Activated gamma-delta T cell treated with Interleukin-2 at 50 U/mL for 16 hours (primary cell): Measurements from ENCODE around the gene COX19.
"Not testable (repeated sequence)": the region's sequence is repeated elsewhere in the genome, so short reads cannot be mapped to it uniquely, and the experiment has no call there.

Experiments
- DNase-seq: peaks from one replicate; pipeline ENCODE4 v3.0.0-alpha.2; 2020

Gene COX19

DNA sequence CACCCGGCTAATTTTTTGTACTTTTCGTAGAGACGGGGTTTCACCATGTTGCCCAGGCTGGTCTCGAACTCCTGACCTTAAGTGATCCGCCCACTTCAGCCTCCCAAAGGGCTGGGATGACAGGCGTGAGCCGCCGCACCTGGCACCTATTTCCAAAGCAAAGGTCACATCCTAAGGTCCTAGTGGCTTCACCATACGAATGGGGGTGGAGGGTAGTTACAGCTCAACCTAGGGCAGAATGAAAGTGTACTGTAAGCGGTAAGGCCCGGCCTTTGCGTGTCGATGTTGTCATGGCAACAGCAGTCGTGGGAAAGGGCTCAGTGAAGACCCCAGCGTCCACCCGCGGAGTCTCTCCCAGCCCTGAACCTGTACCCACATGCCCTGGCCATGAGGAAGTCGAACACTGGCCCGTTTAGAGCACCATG is 1.6 kb upstream of the COX19 start:
- DNase-seq: no peak

DNA sequence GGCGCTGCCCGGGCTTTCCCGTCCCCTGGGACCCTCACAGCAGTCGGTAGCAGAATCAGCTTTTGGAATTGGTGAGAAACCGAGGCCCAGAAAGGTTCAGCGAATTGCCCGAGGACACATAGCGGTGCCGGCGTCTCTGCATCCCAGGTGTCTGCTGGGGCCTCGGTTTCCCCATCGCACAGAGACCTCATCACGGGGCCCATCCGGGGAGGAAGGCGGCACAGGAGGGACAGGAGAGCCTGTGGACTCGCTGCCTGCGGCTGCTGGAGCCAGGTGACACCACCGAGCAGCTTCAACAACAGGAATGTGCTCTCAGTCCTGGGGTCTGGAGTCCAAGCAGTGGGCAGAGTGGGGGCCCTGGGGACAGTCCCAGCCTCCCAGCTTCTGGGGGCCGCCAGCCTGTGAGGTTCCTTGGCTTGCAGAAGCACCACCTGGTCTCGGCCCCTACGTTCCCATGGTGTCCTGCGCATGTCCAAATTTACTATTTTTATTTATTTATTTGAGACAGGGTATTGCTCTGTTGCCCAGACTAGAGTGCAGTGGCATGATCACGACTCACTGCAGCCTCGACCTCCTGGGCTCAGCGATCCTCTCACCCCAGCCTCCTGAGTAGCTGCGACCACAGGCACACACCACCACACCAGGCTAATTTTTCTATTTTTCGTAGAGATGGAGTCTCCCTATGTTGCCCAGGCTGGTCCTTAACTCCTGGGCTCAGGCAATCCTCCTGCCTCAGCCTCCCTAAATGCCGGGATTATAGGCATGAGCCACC is 539 bp upstream of the COX19 start:
- DNase-seq: no peak

DNA sequence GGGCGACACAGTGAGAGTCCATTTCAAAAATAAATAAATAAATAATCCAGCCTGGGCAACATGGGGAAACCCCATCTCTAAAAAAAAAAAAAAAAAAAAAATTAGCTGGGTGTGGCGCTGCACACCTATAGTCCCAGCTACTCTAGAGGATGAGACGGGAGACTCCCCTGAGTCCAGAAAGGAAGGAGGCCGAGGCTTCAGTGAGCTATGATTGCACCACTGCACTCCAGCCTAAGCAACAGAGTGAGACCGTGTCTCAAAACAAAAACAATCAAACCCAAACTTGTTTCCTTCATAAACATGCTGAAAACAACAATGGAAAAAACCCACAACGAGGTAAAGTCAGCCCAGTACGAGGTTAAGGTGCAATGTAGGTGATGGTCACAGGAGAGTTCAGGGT is 1.2 kb downstream of the COX19 start:
- no peak for DNase-seq

DNA sequence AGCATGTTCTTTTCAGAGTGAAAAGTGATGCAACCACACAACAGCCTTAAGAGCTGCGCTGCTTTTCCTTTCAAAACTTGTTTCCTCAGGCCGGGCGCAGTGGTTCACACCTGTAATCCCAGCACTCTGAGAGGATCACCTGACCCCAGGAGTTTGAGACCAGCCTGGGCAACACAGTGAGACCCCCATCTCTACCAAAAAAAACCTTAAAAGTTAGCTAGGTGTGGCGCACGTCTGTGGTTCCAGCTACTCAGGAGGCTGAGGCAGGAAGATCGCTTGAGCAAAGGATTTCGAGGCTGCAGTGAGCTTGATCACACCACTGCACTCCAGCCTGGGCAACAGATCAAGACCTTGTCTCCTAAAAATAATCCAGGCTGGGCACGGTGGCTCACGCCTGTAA is 2.0 kb downstream of the COX19 start:
- DNase-seq: no peak

DNA sequence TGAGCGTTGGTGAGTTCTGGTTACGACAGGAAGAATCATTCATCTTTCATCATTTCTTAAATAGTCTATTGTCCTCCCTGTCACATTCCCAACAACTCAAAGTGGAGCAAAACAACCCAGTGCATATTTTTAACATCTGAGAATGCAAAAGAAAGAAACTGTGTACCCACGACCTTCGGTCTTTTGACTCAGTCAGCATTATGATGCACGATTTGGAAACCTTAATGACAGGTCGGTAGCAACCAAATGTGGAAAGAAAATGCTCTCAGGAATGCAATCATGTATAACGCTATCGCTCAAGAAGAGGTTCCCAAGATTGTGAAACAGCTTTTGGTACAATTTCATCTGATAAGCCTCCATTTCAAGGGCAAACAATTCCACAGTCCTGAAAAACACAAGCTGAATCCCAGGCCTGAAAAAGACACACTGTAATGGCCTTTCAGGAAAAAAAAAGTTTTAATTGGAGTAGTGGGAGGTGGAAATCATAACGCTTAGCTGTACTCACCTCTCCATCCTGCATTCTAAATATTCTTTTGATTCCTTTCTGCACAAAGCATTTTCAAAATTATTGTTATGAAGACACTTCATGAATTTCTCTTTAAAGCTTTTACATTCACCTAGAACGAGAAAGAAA is 2.6 kb downstream of the COX19 start:
- DNase-seq: no peak

DNA sequence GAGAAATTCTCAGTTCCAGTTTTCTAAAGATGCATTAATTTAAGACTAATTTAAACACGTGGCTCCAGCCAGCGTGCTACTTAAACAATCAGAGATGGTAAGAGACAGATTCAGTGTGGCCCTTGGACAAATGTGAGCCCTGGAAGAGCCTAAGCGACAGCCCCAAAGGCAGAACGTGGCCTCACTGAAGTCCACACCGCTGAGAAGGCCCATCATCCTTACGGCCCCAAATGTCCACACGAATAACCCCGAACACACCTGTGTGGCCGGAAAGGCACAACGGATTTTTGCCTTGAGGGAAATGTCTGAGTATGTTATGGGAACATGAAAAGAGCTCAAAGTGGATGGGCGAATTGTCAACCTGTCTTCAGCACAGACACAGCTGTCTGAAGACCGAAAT is 3.2 kb downstream of the COX19 start:
- DNase-seq: no peak

DNA sequence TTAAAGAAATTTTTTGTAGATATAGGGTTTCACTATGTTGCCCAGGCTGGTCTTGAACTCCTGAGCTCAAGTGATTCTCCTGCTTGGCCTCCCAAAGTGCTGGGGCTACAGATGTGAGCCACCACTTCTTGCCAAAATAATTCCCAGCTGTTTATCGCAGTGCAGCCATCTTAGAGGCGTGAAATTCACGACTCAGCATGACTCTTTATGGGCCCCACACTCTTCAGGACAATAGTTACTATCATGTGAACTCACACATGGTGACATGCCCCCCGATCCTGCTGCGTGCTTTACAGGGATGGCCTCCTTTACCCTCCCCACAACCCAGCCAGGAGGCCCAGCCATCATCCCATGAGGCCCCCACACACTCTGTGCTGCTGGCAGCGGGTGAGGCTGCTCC is 4.6 kb downstream of the COX19 start:
- DNase-seq: no peak

DNA sequence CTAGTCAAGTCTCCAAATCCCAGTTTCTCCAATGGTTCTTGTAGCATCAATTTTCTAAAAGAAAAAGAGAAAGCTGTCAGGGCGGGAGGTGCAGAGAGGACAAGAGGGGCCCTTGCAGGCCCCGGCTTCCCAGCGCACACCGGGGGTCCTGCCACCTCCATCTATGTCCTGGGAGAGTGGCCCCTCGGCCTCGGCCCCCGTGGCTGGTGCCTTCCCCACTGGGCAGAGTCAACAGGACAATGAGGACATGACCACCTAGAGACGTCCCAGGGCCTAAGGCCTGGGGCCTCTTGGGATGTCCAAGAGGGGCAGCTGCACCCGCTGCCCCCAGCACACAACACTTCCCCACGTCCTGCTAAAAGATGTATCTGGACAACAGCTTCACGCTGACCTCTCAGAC is 5.9 kb downstream of the COX19 start:
- DNase-seq: no peak

DNA sequence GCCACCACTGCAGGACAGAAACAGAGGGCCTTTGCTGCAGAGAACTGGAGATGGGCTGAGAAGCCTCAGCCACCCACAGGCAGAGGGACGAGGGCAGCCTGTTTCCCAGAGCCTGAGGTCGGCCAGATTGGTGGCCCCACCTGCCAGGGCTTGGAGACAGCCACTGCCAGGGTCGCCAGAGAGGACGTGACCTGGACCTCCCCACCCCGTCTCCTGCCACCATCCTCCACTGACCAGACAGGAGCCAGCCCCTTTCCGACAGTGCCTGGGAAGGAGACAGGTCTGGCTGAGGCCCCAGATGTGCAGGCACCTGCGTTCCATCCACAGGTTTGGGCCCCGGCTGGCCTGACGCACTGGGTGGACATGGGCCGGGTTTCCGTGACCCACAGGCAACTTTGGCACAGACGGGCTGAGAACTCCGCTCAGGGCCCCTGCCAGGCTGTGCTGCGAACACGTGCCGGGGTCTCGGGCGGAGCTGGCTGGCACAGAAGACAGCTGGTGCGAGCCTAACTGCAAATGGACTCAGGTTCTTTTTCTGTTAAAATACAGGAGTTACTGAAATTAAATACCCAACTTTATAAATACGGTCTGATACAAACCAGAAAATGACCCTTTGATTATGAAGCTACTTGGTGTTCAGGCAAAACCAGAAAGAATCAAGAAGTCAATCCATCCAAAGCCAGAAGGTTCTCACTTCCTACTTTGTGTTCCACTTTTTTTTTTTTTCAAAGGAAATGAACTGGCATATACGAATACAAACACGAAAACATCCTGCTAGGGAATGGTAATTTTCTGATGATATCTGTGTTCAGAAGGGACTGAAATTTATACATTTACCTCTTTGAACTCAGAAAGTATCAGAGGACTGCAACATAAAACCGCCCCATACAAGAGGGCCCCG is 6.9 kb downstream of the COX19 start:
- DNase-seq: no peak

DNA sequence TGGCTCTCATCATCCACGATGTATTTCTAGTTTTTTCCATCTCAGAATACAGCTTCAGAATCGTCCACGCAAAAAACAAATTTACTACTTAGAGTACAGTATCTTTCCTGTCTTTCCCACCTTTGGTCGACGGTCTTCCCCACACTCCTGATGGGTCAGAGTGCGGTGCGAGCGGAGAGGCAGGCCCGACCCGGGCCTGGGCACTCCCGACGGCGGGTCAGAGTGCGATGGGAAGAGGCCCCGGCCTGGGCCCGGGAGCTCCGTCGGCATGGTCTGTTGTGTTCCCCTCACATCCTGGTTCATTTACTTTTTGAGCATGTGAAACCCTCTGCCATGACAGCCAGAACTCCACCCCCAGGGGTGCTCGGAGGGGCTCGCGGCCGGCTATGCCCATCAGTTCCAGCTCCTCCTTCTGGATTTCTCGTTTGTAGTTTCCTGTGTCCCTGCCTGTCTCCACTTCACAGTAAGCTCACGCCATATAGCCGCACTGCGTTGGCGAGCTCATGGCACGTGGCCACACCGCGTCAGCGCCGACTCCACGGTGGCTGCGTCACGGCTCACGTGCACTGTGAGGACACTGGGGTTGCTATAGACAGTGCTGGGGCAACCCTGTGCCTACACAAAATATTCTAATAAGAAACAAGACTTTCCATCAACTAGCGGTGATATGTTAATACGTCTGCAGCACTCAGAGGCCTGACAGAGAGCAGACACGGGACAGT is 7.8 kb downstream of the COX19 start:
- DNase-seq: no peak

DNA sequence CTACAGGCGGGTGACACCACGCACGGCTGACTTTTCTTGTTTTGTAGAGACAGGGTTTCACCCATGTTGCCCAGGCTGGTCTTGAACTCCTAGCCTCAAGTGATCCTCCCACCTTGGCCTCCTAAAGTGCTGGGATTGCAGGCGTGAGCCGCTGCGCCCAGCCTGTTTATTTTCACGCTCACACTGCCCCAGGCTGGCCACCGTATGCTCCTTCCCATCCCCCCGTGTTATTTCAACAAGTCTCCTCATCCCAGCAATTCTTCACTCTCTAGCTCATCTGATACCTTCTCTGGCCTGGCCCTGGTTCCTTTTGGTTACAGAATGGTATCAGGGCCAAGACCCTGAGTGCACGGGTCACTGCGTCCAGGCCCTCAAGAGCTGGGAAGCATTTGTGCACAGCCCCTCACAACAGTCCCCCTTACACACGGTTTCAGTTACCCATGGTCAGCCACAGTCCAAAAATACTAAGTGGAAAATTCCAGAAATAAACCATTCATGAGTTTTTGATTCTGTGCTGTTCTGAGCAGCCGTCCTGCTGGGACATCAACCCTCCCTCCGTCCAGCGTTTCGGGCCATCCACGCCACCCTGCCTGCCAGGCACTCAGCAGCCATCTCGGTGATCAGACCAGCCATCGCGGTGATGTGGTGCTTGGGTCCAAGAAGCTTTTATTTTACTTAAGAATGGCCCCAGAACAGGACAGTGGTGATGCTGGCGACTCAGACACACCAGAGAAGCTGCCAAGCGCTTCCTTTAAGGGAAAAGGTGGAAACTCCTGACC is 8.9 kb downstream of the COX19 start:
- no peak for DNase-seq

DNA sequence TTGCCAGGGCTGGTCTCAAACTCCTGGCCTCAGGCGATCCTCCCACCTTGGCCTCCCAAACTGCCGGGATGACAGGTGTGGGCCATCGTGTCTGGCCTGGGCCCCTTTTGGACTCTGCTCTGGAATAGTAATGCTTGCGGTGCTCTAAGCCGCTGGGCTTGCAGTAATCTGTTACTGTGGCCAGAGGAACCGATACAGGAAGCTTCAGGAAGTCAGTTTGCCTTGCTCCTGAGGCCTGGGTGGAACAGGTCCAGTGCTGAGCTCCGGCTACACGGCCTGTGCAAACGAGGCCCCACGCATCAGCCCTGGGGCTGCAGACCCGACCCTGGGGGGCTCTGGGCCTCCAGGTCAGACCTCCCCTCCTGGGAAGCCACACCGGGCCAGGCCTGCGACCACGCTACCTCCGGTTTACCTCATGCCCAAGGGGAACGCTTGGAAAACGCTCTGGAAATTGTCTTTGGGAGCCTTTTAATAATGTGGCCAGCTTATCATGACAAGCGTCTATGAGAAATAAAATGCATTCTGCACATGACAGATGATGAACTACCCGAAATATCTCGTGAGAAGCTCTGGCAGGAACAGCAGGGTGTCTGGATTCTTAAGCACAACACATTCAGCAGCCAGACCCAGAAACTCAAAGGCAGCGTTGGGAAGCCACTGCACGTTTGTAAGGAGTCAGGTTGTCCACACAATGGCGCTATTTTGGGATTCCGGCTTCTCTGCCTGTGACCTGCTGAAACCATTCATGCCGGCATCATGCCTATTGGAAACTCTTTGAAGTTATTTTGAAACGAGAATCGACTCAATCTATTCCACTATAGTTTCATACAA is 10.7 kb downstream of the COX19 start:
- no peak for DNase-seq

DNA sequence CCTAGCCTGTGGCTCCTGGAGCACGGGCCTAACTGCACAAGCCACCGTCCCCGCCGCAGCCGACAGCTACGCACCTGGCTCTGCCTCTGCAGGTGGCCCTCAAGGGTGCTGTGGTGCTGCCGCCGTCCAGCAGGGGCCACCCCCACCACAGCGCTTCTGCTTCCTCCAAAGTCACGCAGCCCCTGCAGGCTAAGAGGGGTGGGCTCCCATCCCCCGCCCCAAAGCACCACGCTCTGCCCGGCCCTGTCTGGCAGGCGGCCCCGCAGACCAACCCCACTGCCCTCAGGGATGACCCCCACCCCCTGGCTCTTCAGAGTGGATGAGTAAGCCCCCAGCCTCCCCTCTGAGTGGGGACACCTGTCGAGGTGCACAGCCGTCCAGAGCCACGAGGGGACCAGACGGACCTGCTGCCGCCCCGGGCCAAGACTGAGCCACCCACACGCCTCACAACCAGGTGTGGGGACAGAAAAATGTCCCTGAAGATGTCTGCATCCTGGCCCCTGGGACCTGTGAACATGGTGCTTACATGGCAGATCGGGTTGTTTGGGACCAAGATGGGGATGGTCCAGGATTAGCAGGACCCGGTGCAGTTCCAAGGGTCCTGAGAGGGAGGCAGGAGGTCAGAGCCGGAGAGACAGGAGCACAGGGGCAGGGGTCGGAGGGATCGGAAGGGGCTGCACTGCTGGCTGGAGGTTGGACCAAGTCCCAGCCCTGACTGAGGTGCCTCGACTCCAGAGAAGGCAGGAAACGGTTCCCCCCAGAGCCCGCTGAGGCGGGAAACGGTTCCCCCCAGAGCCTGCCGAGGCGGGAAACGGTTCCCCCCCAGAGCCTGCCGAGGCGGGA is 11.9 kb downstream of the COX19 start:
- DNase-seq: peak; percentile 15

DNA sequence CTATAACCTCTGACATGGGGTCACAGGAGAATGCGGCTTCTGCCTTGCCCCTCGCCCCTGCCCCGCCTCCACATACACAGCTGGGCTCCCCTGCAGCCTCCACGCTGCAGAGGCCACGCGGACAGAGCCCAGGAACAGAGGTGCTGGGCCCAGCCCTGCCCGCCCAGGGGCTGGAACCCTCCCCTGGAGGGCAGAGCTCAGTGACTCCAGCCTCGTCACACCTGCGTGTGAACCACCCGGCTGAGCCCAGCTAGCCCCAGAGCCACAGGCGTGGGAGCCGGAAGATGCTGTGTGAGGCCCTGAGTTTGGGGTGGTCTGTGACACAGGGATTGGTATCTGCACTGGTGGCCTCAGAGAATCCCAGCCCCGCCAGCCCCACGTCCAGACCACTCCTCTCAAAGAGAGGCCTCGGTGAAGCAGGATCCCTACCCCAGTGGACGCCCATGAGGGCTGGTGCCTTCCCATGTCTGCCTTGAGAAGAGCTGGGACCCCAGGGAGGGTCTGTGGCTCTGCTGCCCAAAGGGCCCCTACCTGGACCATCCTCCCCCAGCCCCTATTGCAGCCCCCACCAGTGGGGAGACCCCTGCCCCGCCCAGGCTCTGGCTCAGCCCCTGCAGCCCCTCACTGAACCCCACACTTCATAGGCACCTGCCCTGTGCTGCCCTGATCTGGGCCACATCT is 12.8 kb downstream of the COX19 start:
- DNase-seq: no peak

DNA sequence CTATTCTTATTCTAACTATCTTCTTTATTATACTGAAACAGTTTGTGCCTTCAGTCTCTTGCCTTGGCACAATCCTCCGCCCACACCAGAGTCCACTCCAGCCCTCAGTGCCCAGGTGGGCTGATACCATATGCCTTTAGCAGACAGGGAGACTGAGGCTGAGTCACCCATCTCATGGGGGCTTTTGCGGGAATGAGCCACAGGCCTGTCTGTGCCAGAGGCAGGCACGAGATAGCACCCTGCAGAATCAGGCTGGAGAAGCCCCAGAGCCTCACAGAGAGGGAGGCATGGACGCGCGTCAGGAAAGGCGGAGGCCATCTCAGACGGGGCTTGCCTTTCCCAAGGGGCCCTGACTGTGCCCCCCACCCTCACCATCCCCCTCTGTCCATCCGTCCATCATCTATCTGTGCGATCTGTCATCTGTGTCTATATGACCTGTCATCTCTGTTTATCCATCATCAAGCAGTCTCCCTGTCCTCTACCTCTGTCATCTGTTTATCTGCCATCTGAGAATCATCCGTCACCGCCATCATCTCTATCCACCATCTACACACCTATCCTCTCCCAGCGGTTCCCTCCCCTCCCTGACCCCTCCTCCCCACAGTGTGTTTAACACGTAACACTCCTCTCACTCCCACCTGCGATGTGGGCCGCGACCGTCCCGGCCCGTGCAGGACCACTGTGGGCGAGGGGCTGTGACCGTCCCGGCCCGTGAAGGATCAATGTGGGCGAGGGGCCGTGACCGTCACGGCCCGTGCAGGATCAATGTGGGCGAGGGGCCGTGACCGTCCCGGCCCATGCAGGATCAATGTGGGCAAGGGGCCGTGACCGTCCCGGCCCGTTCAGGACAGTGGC is 13.6 kb downstream of the COX19 start:
- no peak for DNase-seq

DNA sequence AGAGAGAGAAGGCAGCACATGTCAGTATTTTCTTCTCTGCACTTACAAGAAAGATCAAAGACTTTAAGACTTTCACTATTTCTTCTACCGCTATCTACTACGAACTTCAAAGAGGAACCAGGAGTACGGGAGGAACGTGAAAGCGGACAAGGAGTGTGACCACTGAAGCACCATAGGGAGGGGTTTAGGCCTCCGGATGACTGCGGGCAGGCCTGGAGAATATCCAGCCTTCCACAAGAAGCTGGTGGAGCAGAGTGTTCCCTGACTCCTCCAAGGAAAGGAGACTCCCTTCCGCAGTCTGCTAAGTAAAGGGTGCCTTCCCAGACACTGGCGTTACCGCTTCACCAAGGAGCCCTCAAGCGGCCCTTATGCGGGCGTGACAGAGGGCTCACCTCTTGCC is 14.4 kb downstream of the COX19 start:
- DNase-seq: not testable (repeated sequence)

DNA sequence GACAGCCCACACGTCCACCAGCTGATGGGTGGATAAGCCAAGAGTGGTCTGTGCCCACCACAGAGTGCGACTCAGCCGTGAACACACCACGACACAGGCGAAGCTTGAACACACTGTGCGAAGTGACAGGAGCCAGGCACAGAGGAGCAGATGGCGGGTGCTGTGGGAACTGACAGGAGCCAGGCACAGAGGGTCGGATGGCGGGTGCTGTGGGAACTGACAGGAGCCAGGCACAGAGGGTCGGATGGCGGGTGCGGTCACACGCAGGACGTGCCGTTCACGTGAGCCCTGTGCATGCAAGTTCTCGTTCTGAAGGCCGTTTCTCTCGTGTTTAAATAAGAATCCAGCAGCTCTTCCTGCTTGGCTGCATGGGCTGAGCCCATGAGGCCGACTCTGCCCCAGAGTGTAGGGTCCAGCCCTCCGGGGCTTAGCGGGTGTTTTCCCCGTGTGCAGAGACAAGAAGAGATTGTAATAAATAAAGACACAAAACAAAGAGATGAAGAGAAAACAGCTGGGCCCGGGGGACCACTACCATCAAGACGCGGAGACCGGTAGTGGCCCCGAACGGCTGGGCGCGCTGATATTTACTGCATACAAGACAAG is 15.0 kb downstream of the COX19 start:
- DNase-seq: no peak

DNA sequence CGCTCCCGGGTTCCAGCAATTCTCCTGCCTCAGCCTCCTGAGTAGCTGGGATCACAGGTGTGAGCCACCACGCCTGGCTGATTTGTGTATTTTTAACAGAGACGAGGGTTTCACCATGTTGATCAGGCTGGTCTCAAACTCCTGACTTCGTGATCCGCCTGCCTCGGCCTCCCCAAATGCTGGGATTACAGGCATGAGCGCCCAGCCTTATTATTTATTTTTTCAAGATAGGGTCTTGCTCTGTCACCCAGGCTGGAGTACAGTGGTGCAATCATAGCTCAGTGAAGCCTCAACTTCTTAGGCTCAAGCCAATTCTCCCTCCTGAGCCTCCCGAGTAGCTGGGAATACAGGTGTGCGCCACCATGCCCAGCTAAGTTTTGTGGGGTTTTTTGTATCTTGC is 15.6 kb downstream of the COX19 start:
- DNase-seq: not testable (repeated sequence)
